Cardiac muscle cell (in vitro differentiated cells and primary cell): Measurements from ENCODE around the gene C17orf75. TPM values are rescaled to one million over a fixed set of nuclear protein-coding genes. Genes with fewer than 3 reads are reported as not detected.

Experiments used
- DNase-seq, 2 donors: peaks; one replicate each; pipeline versions ENCODE4 v3.0.0 to v3.0.0-alpha.2; 2010 to 2017; ENCODE audit warnings: low read depth in 1 of 2, low spot score in 1 of 2
- H3K27ac ChIP-seq: fragments of 200-600 bp; sonication (generic); 2 replicates; pipeline ENCODE4 v1.5.1; 2016
- H3K27me3 ChIP-seq: fragments of 200-600 bp; sonication (generic); 2 replicates; pipeline ENCODE4 v1.6.0; 2016; ENCODE audit warnings: control low read depth
- H3K36me3 ChIP-seq: fragments of 200-600 bp; sonication (generic); 2 replicates; pipeline ENCODE4 v1.5.1; 2016; ENCODE audit warnings: control low read depth
- H3K4me1 ChIP-seq: fragments of 200-600 bp; sonication (generic); 2 replicates; pipeline ENCODE4 v1.8.1; 2017; ENCODE audit warnings: low read depth, mild to moderate bottlenecking, mixed run types
- H3K4me3 ChIP-seq: fragments of 200-600 bp; sonication (generic); 2 replicates; pipeline ENCODE4 v1.5.1; 2016; ENCODE audit warnings: mild to moderate bottlenecking
- H3K9me3 ChIP-seq: fragments of 200-600 bp; sonication (generic); 2 replicates; pipeline ENCODE4 v1.5.1; 2017; ENCODE audit warnings: low read depth, mild to moderate bottlenecking, control low read depth
- polyA plus RNA-seq: library from polyadenylated mRNA; unstranded; fragments of >200 nt; fragmentation: Nextera tagmentation; extraction: Ambion mirVana; gene quantifications from 2 replicates; pipeline ENCODE4 v1.2.1, GENCODE V29; 2016
- total RNA-seq: library from RNA; depleted of rRNA; stranded (reverse); fragments of >200 nt; gene quantifications from 2 replicates; pipeline ENCODE4 v1.2.3, GENCODE V29; 2016
- TF ChIP-seq, protein P1 (sequence below): IDR thresholded peaks from 2 replicates; pipeline ENCODE4 v1.5.1; 2012; ENCODE audit warnings: low read depth, mild to moderate bottlenecking, low read length

The C17orf75 gene
- total and polyA plus RNA-seq, 2 experiments from 2014 or later: 19.7 to 38.8 TPM

DNA sequence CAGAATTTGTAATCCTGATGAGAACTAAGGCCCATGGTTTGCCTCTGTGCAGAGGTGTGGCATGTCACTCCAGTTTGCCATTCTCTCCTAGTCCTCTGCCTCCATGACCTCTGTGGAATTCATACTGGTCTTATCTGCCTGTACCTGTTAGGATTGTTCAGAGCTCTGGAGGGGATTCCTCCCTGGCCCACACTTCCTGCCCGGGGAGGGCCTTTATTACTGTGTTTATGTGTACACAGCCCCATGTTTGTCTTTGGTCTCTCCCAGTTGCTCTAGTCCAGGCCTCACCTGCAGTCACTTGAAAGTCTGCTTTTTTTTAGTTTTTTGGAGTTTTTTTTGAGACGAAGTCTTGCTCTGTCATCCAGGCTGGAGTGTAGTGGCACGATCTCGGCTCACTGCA is 39.9 kb downstream of the C17orf75 start:
- H3K36me3 ChIP-seq: no peaks in the 10 kb centered on the region
- no peaks in the 10 kb centered on the region for H3K9me3 ChIP-seq
- no peak overlapping the region for H3K4me3 ChIP-seq
- H3K4me1 ChIP-seq: peaks cover 6% of the 10 kb centered on the region
- no peaks in the 10 kb centered on the region for H3K27me3 ChIP-seq
- TF ChIP-seq, protein P1, sequence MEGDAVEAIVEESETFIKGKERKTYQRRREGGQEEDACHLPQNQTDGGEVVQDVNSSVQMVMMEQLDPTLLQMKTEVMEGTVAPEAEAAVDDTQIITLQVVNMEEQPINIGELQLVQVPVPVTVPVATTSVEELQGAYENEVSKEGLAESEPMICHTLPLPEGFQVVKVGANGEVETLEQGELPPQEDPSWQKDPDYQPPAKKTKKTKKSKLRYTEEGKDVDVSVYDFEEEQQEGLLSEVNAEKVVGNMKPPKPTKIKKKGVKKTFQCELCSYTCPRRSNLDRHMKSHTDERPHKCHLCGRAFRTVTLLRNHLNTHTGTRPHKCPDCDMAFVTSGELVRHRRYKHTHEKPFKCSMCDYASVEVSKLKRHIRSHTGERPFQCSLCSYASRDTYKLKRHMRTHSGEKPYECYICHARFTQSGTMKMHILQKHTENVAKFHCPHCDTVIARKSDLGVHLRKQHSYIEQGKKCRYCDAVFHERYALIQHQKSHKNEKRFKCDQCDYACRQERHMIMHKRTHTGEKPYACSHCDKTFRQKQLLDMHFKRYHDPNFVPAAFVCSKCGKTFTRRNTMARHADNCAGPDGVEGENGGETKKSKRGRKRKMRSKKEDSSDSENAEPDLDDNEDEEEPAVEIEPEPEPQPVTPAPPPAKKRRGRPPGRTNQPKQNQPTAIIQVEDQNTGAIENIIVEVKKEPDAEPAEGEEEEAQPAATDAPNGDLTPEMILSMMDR: no peak
- DNase-seq: peak in 1 of 2 donors; percentile 11
- no peak overlapping the region for H3K27ac ChIP-seq

DNA sequence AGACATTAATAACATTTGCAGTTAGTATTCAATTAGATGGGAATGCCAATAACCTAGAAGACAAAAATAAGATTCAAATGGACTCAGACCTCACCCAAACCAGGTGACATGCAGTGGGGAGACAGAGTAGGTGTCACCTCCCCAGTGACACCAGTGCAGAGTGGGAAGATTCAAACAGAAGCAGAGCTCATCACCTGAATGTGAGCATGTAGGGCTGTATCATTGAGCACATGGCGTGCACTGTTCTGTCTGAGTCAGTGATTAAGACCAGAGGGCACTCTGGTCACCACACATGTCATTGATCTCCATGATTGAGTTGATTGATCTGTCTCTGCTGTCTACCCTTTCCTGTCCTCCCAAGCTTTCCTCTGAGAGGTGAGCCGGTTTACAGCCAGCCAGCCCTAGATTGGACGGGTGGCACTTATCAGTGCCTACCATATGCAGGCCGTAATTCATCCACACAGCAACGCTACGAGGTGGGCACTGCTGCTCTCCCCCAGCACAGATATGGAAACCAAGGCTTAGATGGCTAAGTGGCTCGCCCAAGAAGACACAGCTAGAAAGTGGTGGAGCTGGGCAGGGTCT is 42.3 kb downstream of the C17orf75 start:
- TF ChIP-seq, protein P1: no peak
- no peak overlapping the region for H3K4me3 ChIP-seq
- peaks cover 6% of the 10 kb centered on the region for H3K4me1 ChIP-seq
- H3K27me3 ChIP-seq: no peaks in the 10 kb centered on the region
- H3K9me3 ChIP-seq: no peaks in the 10 kb centered on the region
- H3K27ac ChIP-seq: no peak overlapping the region
- DNase-seq: no peak
- no peaks in the 10 kb centered on the region for H3K36me3 ChIP-seq

DNA sequence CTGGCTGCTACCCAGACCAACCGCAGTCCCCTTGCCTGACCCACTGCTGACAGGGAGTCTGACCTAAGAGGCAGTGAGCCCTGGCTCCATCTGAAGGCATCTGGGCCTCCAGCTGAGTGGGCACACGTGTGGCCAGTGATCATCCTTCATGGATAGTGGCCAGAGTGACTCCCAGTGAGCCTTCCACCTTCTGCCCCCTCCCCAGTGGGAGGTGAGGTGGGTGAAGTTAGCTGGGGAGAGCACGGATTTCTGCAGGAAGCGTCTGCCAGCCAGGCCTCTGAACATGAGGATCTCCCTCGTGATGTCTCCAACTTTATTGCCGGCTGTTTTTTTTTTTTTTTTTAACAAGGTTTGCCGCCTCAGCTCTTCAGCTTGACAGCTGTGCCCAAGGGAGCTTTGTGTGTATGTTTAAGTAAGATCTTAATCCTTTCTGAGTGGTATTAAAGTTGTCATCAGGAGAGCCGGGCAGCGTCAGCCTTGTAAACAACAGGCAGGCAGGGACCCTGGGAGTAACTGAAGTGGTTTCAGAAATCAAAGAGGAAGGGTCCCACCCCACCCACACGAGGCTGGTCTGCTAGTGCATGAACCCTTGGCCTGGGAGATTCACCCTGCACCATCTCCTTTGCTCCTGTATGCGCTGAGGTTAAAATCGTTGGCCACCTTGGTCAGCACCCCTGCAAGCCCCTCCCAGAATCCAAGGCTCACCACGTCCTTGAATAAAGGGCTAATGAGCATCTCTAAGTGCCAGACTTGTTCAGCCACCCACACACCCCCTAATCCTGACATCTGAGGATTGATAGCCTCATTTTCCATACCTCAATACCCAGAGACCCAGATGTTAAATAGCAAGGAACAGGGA is 43.0 kb downstream of the C17orf75 start:
- no peak for DNase-seq
- Histone ChIP-seq H3K9me3 (no peaks in the 10 kb centered on the region), H3K27me3 (no peaks in the 10 kb centered on the region), H3K4me1 (peaks cover 6% of the 10 kb centered on the region), H3K27ac (no peak overlapping the region), H3K4me3 (no peak overlapping the region), H3K36me3 (no peaks in the 10 kb centered on the region)
- TF ChIP-seq, protein P1: no peak

DNA sequence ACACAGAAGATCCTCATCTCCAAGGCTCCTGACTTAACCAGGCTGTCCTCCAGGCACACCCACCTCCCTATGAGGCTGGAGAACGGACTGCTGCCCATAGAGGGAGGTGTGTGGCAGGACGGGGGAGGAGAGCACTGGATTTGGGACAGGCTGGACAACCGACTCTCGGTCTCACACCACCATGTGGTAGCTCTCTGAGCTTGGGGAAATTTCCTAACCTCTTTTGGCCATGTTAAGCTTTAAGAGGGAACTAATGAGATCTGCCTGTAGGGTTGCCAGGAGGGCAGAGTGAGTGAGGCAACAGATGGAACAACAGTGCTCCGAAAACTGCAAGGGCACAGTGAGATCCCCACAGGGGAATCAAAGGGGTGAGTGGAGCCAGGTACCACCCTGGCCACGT is 43.7 kb downstream of the C17orf75 start:
- TF ChIP-seq, protein P1: no peak
- Histone ChIP-seq H3K4me1 (peaks cover 4% of the 10 kb centered on the region), H3K4me3 (no peak overlapping the region), H3K27me3 (no peaks in the 10 kb centered on the region), H3K9me3 (no peaks in the 10 kb centered on the region), H3K27ac (no peak overlapping the region), H3K36me3 (no peaks in the 10 kb centered on the region)
- no peak for DNase-seq

- TF ChIP-seq, protein P1: no peak
- Histone ChIP-seq H3K4me1 (no peaks in the 10 kb centered on the region), H3K4me3 (no peak overlapping the region), H3K36me3 (no peaks in the 10 kb centered on the region), H3K27me3 (no peaks in the 10 kb centered on the region), H3K27ac (no peak overlapping the region), H3K9me3 (no peaks in the 10 kb centered on the region)
- no peak for DNase-seq
These were observed 44.1 kb downstream of the C17orf75 start for GRCh38 chr17:32297860-32298259.
